ENCODE data around the gene NGF.

DNA sequence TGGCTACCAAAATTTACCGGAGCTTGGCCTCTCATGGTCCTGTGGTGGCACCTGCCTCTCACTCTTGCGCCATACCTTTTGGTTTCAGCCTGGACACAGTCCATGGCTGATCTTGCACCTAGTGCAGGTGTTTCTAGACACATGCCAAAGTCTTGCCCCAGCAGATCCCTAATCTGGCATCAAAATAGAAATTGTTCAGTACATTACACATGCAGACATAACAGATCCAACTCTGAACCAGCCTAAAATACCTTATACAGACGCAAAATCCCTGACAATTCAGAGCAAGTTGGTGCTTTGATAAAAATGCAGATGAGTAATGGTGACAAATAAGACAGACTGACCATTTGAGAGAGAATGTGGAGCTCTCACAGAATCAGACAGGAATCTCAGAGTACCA lies 44.1 kb downstream of the NGF start:
- TF ChIP-seq CTCF (conservative IDR thresholded peaks at IDR 0.05) (no peak), ZFX (IDR thresholded peaks at IDR 0.05) (no peak)
